GM23338 (cell line): ENCODE measurements around the gene NMD3. TPM values are rescaled to one million over a fixed set of nuclear protein-coding genes. Genes with fewer than 3 reads are reported as not detected.

Source experiments
- ATAC-seq: fragments of 200-7000 bp; cut with Tn5 transposase; 3 replicates; pipeline ENCODE4 v1.9.1; 2020
- DNase-seq: peaks from one replicate; pipeline ENCODE4 v3.0.0-alpha.2; 2015; ENCODE audit warnings: low spot score
- H2AFZ ChIP-seq: fragments of 200-600 bp; sonication (generic); 2 replicates; pipeline ENCODE4 v1.8.0; 2016; ENCODE audit warnings: antibody characterized with exemption, mild to moderate bottlenecking, moderate library complexity
- H3F3A ChIP-seq: fragments of 200-600 bp; sonication (generic); replicated peaks from 2 replicates; pipeline ENCODE4 v1.8.0; 2017; ENCODE audit warnings: antibody characterized with exemption, mixed run types, low read depth
- H3K27ac ChIP-seq: fragments of 200-600 bp; sonication (generic); 2 replicates; pipeline ENCODE4 v1.6.1; 2016; ENCODE audit warnings: low read depth
- H3K27me3 ChIP-seq: fragments of 200-600 bp; sonication (generic); 2 replicates; pipeline ENCODE4 v1.8.0; 2016; ENCODE audit warnings: mild to moderate bottlenecking, mixed run types, moderate library complexity; ENCODE audit not compliant: insufficient read depth
- H3K36me3 ChIP-seq: fragments of 200-600 bp; sonication (generic); 2 replicates; pipeline ENCODE4 v1.8.0; 2016; ENCODE audit warnings: mild to moderate bottlenecking; ENCODE audit not compliant: insufficient read depth
- H3K4me1 ChIP-seq: fragments of 200-600 bp; sonication (generic); 2 replicates; pipeline ENCODE4 v1.8.0; 2016; ENCODE audit warnings: mild to moderate bottlenecking, moderate library complexity; ENCODE audit not compliant: insufficient read depth
- H3K4me2 ChIP-seq: fragments of 200-600 bp; sonication (generic); 2 replicates; pipeline ENCODE4 v1.7.1; 2017; ENCODE audit warnings: mixed run types
- H3K4me3 ChIP-seq: fragments of 200-600 bp; sonication (generic); 2 replicates; pipeline ENCODE4 v1.6.1; 2016; ENCODE audit warnings: mixed run types
- H3K79me2 ChIP-seq: fragments of 200-600 bp; sonication (generic); replicated peaks from 2 replicates; pipeline ENCODE4 v1.8.0; 2017; ENCODE audit warnings: mild to moderate bottlenecking; ENCODE audit not compliant: insufficient read depth
- H3K9me2 ChIP-seq: fragments of 200-600 bp; sonication (generic); 2 replicates; pipeline ENCODE4 v1.8.0; 2017; ENCODE audit not compliant: insufficient read depth
- H4K20me1 ChIP-seq: fragments of 200-600 bp; sonication (generic); replicated peaks from 2 replicates; pipeline ENCODE4 v1.8.0; 2017; ENCODE audit warnings: mild to moderate bottlenecking; ENCODE audit not compliant: insufficient read depth
- H3K27ac Mint-ChIP-seq: 2 replicates; pipeline ENCODE4 v1.8.0; 2020; ENCODE audit warnings: inconsistent platforms, mild to moderate bottlenecking, moderate library complexity, mixed read lengths
- H3K27me3 Mint-ChIP-seq: 3 replicates; pipeline ENCODE4 v1.8.0; 2022; ENCODE audit warnings: low read depth, mild to moderate bottlenecking, moderate library complexity, mixed read lengths, inconsistent platforms; ENCODE audit not compliant: insufficient read depth, poor library complexity
- H3K36me3 Mint-ChIP-seq: 3 replicates; pipeline ENCODE4 v1.8.0; 2021; ENCODE audit warnings: low read depth, mild to moderate bottlenecking, inconsistent platforms, moderate library complexity, mixed read lengths
- H3K4me1 Mint-ChIP-seq: 3 replicates; pipeline ENCODE4 v1.8.0; 2020; ENCODE audit warnings: mild to moderate bottlenecking, inconsistent platforms, mixed read lengths
- H3K4me3 Mint-ChIP-seq: 3 replicates; pipeline ENCODE4 v1.8.0; 2021; ENCODE audit warnings: moderate library complexity, mild to moderate bottlenecking, inconsistent platforms, mixed read lengths
- H3K9me3 Mint-ChIP-seq: 3 replicates; pipeline ENCODE4 v1.8.0; 2020; ENCODE audit warnings: moderate library complexity, mild to moderate bottlenecking, inconsistent platforms, mixed read lengths
- EZH2 ChIP-seq: fragments of 200-600 bp; sonication (generic); IDR thresholded peaks from one replicate; pipeline ENCODE4 v1.8.0; 2017; ENCODE audit warnings: antibody characterized with exemption, mild to moderate bottlenecking, low read depth; ENCODE audit not compliant: unreplicated experiment
- EZH2phosphoT487 ChIP-seq: fragments of 200-600 bp; sonication (generic); IDR thresholded peaks from one replicate; pipeline ENCODE4 v1.8.1; 2018; ENCODE audit warnings: antibody characterized with exemption; ENCODE audit not compliant: unreplicated experiment
- JUNB ChIP-seq: IDR thresholded peaks from one replicate; pipeline ENCODE4 v1.6.1; 2016; ENCODE audit warnings: antibody characterized with exemption; ENCODE audit not compliant: unreplicated experiment
- POLR2AphosphoS5 ChIP-seq: IDR thresholded peaks from 2 replicates; pipeline ENCODE4 v1.6.1; 2016; ENCODE audit warnings: antibody characterized with exemption, low read depth
- REST ChIP-seq: IDR thresholded peaks from one replicate; pipeline ENCODE4 v1.6.1; 2018; ENCODE audit warnings: antibody characterized with exemption; ENCODE audit not compliant: unreplicated experiment
- STAT1 ChIP-seq: IDR thresholded peaks from one replicate; pipeline ENCODE4 v1.6.1; 2016; ENCODE audit warnings: antibody characterized with exemption; ENCODE audit not compliant: unreplicated experiment
- ZNF114 ChIP-seq: fragments of 250-450 bp; sonication (Bioruptor Pico); IDR thresholded peaks from 2 replicates; pipeline ENCODE4 v1.5.0; 2020; ENCODE audit warnings: mild to moderate bottlenecking, moderate library complexity
- ZNF331 ChIP-seq: fragments of 250-450 bp; sonication (Bioruptor Pico); IDR thresholded peaks from 2 replicates; pipeline ENCODE4 v1.5.0; 2020; ENCODE audit warnings: low read depth, mild to moderate bottlenecking, moderate library complexity
- ZNF462 ChIP-seq: fragments of 250-450 bp; sonication (Bioruptor Pico); IDR thresholded peaks from 2 replicates; pipeline ENCODE4 v1.5.0; 2020; ENCODE audit warnings: mild to moderate bottlenecking, moderate library complexity
- polyA plus RNA-seq: library from polyadenylated mRNA; unstranded; fragments of >200 nt; fragmentation: Nextera tagmentation; extraction: Ambion mirVana; gene quantifications from 2 replicates; pipeline ENCODE4 v1.2.1, GENCODE V29; 2016
- total RNA-seq: library from RNA; depleted of rRNA; stranded (reverse); fragments of >200 nt; shearing (Covaris generic); gene quantifications from 2 replicates; pipeline ENCODE4 v1.2.3, GENCODE V29; 2014
- TF ChIP-seq, protein P1 (sequence below): IDR thresholded peaks from 2 replicates; pipeline ENCODE4 v1.6.1; 2016; ENCODE audit warnings: antibody characterized with exemption

The NMD3 gene
- total and polyA plus RNA-seq, 2 experiments from 2014 or later: 27.3 to 67.4 TPM

- ATAC-seq (no peak), DNase-seq (no peak)
- Histone ChIP-seq H3F3A (no peaks in the 10 kb centered on the region), H3K36me3 (peaks cover 23% of the 10 kb centered on the region), H4K20me1 (no peaks in the 10 kb centered on the region), H3K27me3 (no peaks in the 10 kb centered on the region), H3K4me1 (no peaks in the 10 kb centered on the region), H3K4me3 (no peak overlapping the region), H3K9me2 (no peaks in the 10 kb centered on the region), H2AFZ (no peak overlapping the region), H3K27ac (peak overlapping the region; percentile 40; the same call in 1 of the 2 replicates), H3K4me2 (no peak overlapping the region), H3K79me2 (no peaks in the 10 kb centered on the region)
- no peak for TF ChIP-seq ZNF331 (CRISPR knock-in tag)
- no peak for TF ChIP-seq EZH2
- TF ChIP-seq, protein P1, sequence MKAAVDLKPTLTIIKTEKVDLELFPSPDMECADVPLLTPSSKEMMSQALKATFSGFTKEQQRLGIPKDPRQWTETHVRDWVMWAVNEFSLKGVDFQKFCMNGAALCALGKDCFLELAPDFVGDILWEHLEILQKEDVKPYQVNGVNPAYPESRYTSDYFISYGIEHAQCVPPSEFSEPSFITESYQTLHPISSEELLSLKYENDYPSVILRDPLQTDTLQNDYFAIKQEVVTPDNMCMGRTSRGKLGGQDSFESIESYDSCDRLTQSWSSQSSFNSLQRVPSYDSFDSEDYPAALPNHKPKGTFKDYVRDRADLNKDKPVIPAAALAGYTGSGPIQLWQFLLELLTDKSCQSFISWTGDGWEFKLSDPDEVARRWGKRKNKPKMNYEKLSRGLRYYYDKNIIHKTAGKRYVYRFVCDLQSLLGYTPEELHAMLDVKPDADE: no peak
- no peak for TF ChIP-seq ZNF114 (CRISPR knock-in tag)
- no peak for TF ChIP-seq ZNF462 (CRISPR knock-in tag)
- TF ChIP-seq STAT1: no peak
- TF ChIP-seq EZH2phosphoT487: no peak
- TF ChIP-seq REST: no peak
- TF ChIP-seq JUNB: no peak
- no peak for TF ChIP-seq POLR2AphosphoS5
- H3K4me1 Mint-ChIP-seq: no peaks in the 10 kb centered on the region
- no peak overlapping the region for H3K27ac Mint-ChIP-seq
- H3K4me3 Mint-ChIP-seq: no peak overlapping the region
- peaks cover 41% of the 10 kb centered on the region for H3K36me3 Mint-ChIP-seq
- no peaks in the 10 kb centered on the region for H3K9me3 Mint-ChIP-seq
- no peaks in the 10 kb centered on the region for H3K27me3 Mint-ChIP-seq
Measured at GRCh38 chr3:161254861-161255260, 33.8 kb downstream of the NMD3 start.
